Activated CD8-positive, alpha-beta T cell treated with anti-CD3 and anti-CD28 coated beads for 36 hours (primary cell): ENCODE data around the gene DLG5. TPM values are rescaled to one million over a fixed set of nuclear protein-coding genes. Genes with fewer than 3 reads are reported as not detected.

Source experiments
- ATAC-seq: fragments of 200-7000 bp; cut with Tn5 transposase; one replicate; pipeline ENCODE4 v1.10.0; 2021; ENCODE audit warnings: mild to moderate bottlenecking, moderate library complexity
- CTCF ChIA-PET: fragments of 350-600 bp; sonication (Branson Sonifier 250); formaldehyde crosslinking; loops from one replicate; lab custom pipeline; 2021; ENCODE audit warnings: antibody characterized with exemption; lab: Charles Lee
- POLR2A ChIA-PET: fragments of 350-600 bp; sonication (Branson Sonifier 250); formaldehyde crosslinking; loops from one replicate; lab custom pipeline; 2021; ENCODE audit warnings: antibody characterized with exemption; lab: Charles Lee
- DNase-seq: peaks from one replicate; pipeline ENCODE4 v3.0.0-alpha.2; 2020
- H3K27ac Mint-ChIP-seq: one replicate; pipeline ENCODE4 v1.8.0; 2021; ENCODE audit warnings: mild to moderate bottlenecking, mixed read lengths
- H3K27me3 Mint-ChIP-seq: one replicate; pipeline ENCODE4 v1.8.0; 2021; ENCODE audit warnings: mixed read lengths
- H3K36me3 Mint-ChIP-seq: one replicate; pipeline ENCODE4 v1.8.0; 2021; ENCODE audit warnings: low read depth, mixed read lengths
- H3K4me1 Mint-ChIP-seq: one replicate; pipeline ENCODE4 v1.8.0; 2021; ENCODE audit warnings: low read depth, mixed read lengths
- H3K4me3 Mint-ChIP-seq: one replicate; pipeline ENCODE4 v1.8.0; 2021; ENCODE audit warnings: mild to moderate bottlenecking, moderate library complexity, mixed read lengths
- H3K9me3 Mint-ChIP-seq: one replicate; pipeline ENCODE4 v1.8.0; 2021; ENCODE audit warnings: mixed read lengths
- CTCF ChIP-seq: fragments of 200-600 bp; IDR thresholded peaks from one replicate; pipeline ENCODE4 v1.8.0; 2022; ENCODE audit warnings: antibody characterized with exemption, mild to moderate bottlenecking
- intact Hi-C: fragments of 100-400 bp; cut with micrococcal nuclease; formaldehyde crosslinking; loops from one replicate; pipeline ENCODE4 v1.10.0; 2022
- total RNA-seq, 2 experiments: library from RNA; stranded (reverse); gene quantifications; one replicate each; pipeline ENCODE4 v1.2.3, GENCODE V29; 2021

The DLG5 gene
- total RNA-seq, 2 experiments from 2014 or later = 2.7 to 4.8 TPM

DNA sequence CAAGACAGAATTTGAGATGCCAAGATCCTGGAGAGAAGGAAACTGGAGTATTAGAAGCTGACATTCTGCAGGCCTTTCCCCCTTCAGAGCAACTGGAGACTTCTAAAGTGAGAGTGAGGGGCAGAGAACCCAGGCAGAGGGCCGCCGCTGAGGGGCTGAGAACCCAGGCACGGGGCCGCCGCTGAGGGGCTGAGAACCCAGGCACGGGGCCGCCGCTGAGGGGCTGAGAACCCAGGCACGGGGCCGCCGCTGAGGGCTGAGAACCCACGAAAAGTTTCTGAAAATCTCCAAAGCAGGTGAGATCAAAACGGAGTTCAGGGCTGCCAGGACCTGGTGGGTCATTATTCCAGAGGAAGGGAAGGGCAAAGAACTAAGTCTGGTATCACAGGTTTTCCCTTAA is 126.2 kb downstream of the DLG5 start:
- Mint-ChIP-seq H3K36me3 (no peaks in the 10 kb centered on the region), H3K27me3 (peaks cover 11% of the 10 kb centered on the region), H3K4me1 (peaks cover 22% of the 10 kb centered on the region), H3K4me3 (no peak overlapping the region), H3K27ac (no peak overlapping the region), H3K9me3 (no peaks in the 10 kb centered on the region)
- DNase-seq (no peak), ATAC-seq (no peak)
- POLR2A ChIA-PET = interaction anchor here (0.6 kb wide), 1 partner anchor 212 kb away, joined by 3 read pairs; no protein-coding TSS in a partner anchor
- intact Hi-C loops = no loop called here
- TF ChIP-seq CTCF = no peak
- CTCF ChIA-PET = no interaction called here

GRCh38 chr10:77799352-77799751 is 127.2 kb downstream of the DLG5 start:
- ChIA-PET CTCF (interaction anchor here (1.2 kb wide), 1 partner anchor 79 kb away, joined by 3 read pairs; no protein-coding TSS in a partner anchor), POLR2A (no interaction called here)
- H3K27ac Mint-ChIP-seq = no peak overlapping the region

DNA sequence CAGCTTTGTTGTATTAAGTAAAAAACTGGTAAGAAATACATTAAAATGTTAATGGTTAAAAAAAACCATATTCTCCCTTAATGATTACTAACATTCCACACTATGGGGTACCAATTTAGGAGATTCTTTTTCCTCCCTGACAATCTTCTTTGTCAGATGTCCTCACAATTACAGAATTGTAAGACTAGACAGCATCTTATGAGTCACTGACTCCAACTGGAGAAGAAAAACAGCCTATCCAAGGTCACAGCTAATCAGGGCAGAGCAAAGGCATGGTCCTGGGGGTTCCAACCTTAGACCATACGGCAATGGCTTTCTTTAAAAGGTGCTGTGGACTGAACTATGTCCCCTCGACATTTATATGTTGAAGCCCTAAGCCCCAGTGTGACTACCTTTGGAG is 127.6 kb downstream of the DLG5 start:
- Mint-ChIP-seq H3K27me3 (peaks cover 11% of the 10 kb centered on the region), H3K36me3 (no peaks in the 10 kb centered on the region), H3K27ac (no peak overlapping the region), H3K9me3 (no peaks in the 10 kb centered on the region), H3K4me3 (no peak overlapping the region), H3K4me1 (peaks cover 22% of the 10 kb centered on the region)
- DNase-seq (no peak), ATAC-seq (no peak)
- TF ChIP-seq CTCF = no peak
- intact Hi-C loops = no loop called here
- CTCF ChIA-PET = interaction anchor here (0.8 to 1.2 kb wide), 2 partner anchors 77 to 79 kb away, joined by 3 read pairs; no protein-coding TSS in a partner anchor
- POLR2A ChIA-PET = no interaction called here

More at GRCh38 chr10:77799352-77799751, 127.2 kb downstream of the DLG5 start:
- no peaks in the 10 kb centered on the region for H3K9me3 Mint-ChIP-seq
- ATAC-seq = no peak
- TF ChIP-seq CTCF = no peak
- intact Hi-C loops = no loop called here
- H3K36me3 Mint-ChIP-seq = no peaks in the 10 kb centered on the region
- H3K4me3 Mint-ChIP-seq = no peak overlapping the region
- H3K4me1 Mint-ChIP-seq = peaks cover 22% of the 10 kb centered on the region
- H3K27me3 Mint-ChIP-seq = peaks cover 11% of the 10 kb centered on the region
- peak; percentile 32 for DNase-seq

DNA sequence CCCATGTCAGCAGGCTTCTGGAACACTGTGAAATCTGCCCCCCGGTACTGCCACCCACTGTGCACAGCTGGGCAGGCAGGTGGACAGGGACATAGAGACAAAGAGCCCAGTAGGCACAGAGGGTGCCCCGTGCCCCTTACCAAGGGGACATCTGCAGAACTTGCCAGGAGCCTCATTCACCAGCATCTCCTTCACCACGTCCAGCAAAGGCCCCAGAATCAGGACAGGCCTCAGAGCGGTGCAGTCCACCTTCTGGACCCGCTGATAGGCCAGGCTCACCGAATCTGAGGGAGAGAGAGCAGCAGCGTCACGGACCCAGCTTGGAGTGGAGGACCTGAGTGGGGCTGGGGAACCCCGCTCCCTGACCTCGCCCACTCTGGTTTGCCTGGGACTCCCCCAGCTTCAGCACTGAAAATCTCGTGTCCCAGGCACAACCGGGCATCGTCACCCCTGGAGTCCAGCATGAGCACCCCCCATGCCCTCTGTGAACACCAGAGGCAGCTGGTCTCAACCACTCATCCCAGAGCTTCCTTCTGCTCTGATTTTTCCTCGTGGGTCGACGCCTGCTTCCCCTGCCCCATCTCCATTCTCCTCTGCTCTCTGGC is 130.1 kb downstream of the DLG5 start:
- TF ChIP-seq CTCF = no peak
- ATAC-seq (no peak), DNase-seq (no peak)
- no peaks in the 10 kb centered on the region for H3K36me3 Mint-ChIP-seq
- H3K27me3 Mint-ChIP-seq = peaks cover 9% of the 10 kb centered on the region
- no peak overlapping the region for H3K27ac Mint-ChIP-seq
- intact Hi-C loops = no loop called here
- no peaks in the 10 kb centered on the region for H3K9me3 Mint-ChIP-seq
- ChIA-PET POLR2A (no interaction called here), CTCF (no interaction called here)
- H3K4me3 Mint-ChIP-seq = no peak overlapping the region
- H3K4me1 Mint-ChIP-seq = peaks cover 12% of the 10 kb centered on the region

DNA sequence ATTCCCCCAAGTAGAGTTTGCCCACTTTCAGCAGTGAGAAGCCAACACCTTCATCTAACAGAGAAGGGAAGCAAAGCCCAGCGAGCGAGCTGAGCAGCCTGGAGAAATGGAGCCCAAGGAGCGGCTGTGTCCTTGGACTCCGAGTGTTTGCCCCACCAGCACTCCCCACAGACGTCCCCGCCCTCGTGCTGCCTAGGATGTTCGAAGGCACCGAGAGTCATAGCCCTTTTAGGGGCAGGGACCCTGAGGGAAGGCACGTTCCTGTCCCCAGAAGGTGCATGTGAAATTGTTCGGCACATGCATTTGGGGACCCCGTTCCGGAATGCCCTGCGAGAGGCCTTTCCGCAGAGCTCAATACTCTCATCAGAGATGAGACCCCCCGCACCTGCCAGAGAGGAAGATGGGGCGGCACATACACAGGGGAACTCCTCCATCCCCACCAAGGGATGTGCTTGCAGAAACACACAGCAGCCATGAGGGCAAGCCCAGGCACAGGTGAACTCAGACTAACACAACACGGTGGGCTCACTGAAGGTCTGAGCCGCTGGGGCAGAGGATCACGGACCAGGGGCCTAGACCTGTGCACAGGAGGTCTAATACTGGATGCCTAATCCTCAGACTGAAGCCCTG is 131.0 kb downstream of the DLG5 start:
- intact Hi-C loops = no loop called here
- no peak for DNase-seq
- peaks cover 5% of the 10 kb centered on the region for H3K4me1 Mint-ChIP-seq
- H3K27ac Mint-ChIP-seq = no peak overlapping the region
- no peaks in the 10 kb centered on the region for H3K9me3 Mint-ChIP-seq
- no peaks in the 10 kb centered on the region for H3K36me3 Mint-ChIP-seq
- POLR2A ChIA-PET = no interaction called here
- no peak overlapping the region for H3K4me3 Mint-ChIP-seq
- ATAC-seq = no peak
- peaks cover 9% of the 10 kb centered on the region for H3K27me3 Mint-ChIP-seq
- CTCF ChIA-PET = no interaction called here
- TF ChIP-seq CTCF = no peak
